Urinary bladder (tissue), 4 donors: ENCODE data around the gene GJA8. TPM values are rescaled to one million over a fixed set of nuclear protein-coding genes. Genes with fewer than 3 reads are reported as not detected.
"Not testable (repeated sequence)": the region's sequence is repeated elsewhere in the genome, so short reads cannot be mapped to it uniquely, and the experiment has no call there.

Experiments used
- DNase-seq: peaks from one replicate; pipeline ENCODE4 v3.0.0-alpha.2; 2015; ENCODE audit errors: extremely low spot score
- H3K27ac ChIP-seq: one replicate; pipeline ENCODE4 v1.5.1; 2013; ENCODE audit warnings: low read depth, mild to moderate bottlenecking, moderate library complexity
- H3K36me3 ChIP-seq: one replicate; pipeline ENCODE4 v1.6.1; 2013; ENCODE audit warnings: mild to moderate bottlenecking, moderate library complexity; ENCODE audit not compliant: insufficient read depth
- H3K4me1 ChIP-seq: one replicate; pipeline ENCODE4 v1.6.1; 2013; ENCODE audit warnings: mild to moderate bottlenecking, moderate library complexity; ENCODE audit not compliant: insufficient read depth
- H3K4me3 ChIP-seq: one replicate; pipeline ENCODE4 v1.5.1; 2013; ENCODE audit warnings: low read depth, low read length
- WGBS: extraction: QIAGEN DNeasy Blood & Tissue Kit; methylation state at CpG from one replicate; pipeline ENCODE4 v1.1.7; 2013; 5-methylcytosine and 5-hydroxymethylcytosine counted together
- polyA plus RNA-seq: library from polyadenylated mRNA; stranded (reverse); fragments of 200-250 nt; gene quantifications from one replicate; pipeline ENCODE4 v1.2.3, GENCODE V29; 2013
- total RNA-seq: library from RNA; depleted of rRNA; stranded (reverse); fragments of >200 nt; gene quantifications from one replicate; pipeline ENCODE4 v1.2.3, GENCODE V29; 2014
- donor health status: healthy with polysubstance abuse.
- donor health status: healthy.

GJA8 gene
- total RNA-seq, result not detected
- not detected for polyA plus RNA-seq

- H3K4me3 ChIP-seq, result no peak within 1 kb of the TSS
- no peak for DNase-seq
- H3K36me3 ChIP-seq, result no peaks in the 10 kb centered on the region
- 78% methylated on average over 7 of the region's 7 CpGs for WGBS
- no peak within 1 kb of the TSS for H3K27ac ChIP-seq
- H3K4me1 ChIP-seq, result no peaks in the 10 kb centered on the region
Observed at GRCh38 chr1:147902253-147902845, at the start of gene GJA8. Gene GJA8 (plus strand): TSS chr1:147902795. CDS start chr1:147907956, 5,161 bp downstream.

DNA sequence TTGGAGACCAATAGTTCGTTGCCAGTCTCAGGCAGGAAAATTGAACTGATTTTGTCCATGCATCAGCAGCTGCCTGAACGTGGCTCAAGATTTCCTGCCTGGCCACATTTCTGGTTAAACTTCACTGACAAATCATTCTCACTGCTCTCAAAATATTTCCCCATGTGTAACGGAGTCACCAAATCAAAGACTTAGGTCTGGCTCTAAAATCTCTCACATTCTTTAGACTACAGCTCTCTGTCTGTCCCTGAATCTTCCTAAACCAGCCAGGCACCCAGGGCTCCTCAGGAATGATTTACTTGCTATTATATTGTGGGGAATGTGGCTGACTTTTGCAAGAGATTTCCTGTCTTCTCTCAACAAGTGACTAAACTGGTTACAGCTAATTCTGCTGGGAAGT is 49.2 kb upstream of the GJA8 start:
- Histone ChIP-seq H3K4me1 (no peaks in the 10 kb centered on the region), H3K36me3 (no peaks in the 10 kb centered on the region), H3K4me3 (no peak overlapping the region), H3K27ac (no peak overlapping the region)
- DNase-seq, result no peak
- WGBS, result 29% methylated on average over 3 of the region's 3 CpGs

- DNase-seq, H3K4me1 ChIP-seq, H3K4me3 ChIP-seq, H3K36me3 ChIP-seq, H3K27ac ChIP-seq: not testable (repeated sequence)
- WGBS, result 58% methylated on average over 4 of the region's 4 CpGs
Observed at GRCh38 chr1:147854989-147855388, 47.6 kb upstream of the GJA8 start.

DNA sequence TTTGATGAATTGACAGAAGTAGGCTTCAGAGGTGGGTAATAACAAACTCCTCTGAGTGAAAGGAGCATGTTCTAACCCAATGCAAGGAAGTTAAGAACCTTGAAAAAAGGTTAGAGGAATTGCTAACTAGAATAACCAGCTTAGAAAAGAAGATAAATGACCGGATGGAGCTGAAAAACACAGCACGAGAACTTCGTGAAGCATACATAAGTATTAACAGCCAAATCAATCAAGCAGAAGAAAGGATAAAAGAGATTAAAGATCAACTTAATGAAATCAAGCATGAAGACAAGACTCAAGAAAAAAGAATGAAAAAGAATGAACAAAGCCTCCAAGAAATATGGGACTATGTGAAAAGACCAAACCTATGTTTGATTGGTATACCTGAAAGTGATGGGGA is 46.6 kb upstream of the GJA8 start:
- H3K4me3 ChIP-seq, DNase-seq, H3K36me3 ChIP-seq, H3K4me1 ChIP-seq, H3K27ac ChIP-seq: not testable (repeated sequence)
- 92% methylated on average over 3 of the region's 3 CpGs for WGBS

DNA sequence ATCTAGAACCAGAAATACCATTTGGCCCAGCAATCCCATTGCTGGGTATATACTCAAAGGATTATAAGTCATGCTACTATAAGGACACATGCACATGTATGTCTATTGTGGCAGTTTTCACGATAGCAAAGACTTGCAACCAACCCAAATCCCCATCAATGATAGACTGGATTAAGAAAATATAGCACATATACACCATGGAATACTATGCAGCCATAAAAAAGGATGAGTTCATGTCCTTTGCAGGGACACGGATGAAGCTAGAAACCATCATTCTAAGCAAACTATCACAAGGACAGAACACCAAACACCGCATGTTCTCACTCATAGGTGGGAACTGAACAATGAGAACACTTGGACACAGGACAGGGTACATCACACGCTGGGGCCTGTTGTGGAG is 35.4 kb upstream of the GJA8 start:
- not testable (repeated sequence) for H3K36me3 ChIP-seq, DNase-seq
- WGBS, result 93% methylated on average over 4 of the region's 4 CpGs

GRCh38 chr1:147878022-147878421 is 24.6 kb upstream of the GJA8 start:
- Histone ChIP-seq H3K4me3 (no peak overlapping the region), H3K36me3 (no peaks in the 10 kb centered on the region), H3K27ac (no peak overlapping the region), H3K4me1 (no peaks in the 10 kb centered on the region)
- WGBS, result 59% methylated on average over 4 of the region's 4 CpGs
- DNase-seq, result no peak

More for the DNA sequence above, 35.4 kb upstream of the GJA8 start:
- H3K27ac ChIP-seq, H3K4me1 ChIP-seq, H3K4me3 ChIP-seq: not testable (repeated sequence)

DNA sequence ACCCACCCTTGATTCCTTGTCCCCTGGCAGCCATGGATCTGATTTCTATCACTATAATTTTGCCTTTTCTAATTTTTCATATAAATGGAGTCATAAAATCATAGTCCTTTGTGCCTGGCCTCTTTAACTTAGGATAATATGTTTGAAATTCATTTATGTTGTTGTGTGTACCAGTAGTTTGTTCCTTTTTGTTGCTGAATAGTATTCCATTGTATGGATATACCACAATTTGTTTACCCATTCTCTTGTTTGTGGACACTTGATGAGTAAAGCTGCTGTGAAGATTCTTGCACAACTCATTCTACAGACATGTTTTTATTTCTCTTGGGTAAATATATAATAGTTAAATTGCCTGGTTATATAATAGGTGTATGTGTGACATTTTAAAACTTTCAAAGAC is 22.7 kb upstream of the GJA8 start:
- DNase-seq, result no peak
- no peak overlapping the region for H3K4me3 ChIP-seq
- H3K27ac ChIP-seq, result no peak overlapping the region
- H3K36me3 ChIP-seq, result no peaks in the 10 kb centered on the region
- no peaks in the 10 kb centered on the region for H3K4me1 ChIP-seq

DNA sequence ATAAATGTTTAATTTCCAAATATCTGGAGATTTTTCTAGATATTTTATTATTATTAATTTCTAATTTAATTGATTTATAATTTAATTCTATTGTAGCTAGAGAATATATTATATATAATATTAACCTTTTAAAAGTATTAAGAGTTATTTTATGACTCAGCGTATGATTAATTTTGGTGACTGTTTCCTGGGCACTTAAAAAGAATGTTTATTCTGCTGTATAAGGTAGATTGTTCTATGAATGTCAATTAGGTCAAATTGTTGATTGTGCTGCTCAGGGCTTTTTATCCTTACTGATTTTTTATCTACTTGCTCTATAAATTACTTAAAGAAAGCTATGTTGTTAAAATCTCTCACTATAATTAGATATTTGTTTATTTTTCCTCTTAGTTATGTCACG is 20.1 kb upstream of the GJA8 start:
- no peak overlapping the region for H3K4me3 ChIP-seq
- H3K4me1 ChIP-seq, result no peaks in the 10 kb centered on the region
- H3K27ac ChIP-seq, result no peak overlapping the region
- no peak for DNase-seq
- H3K36me3 ChIP-seq, result no peaks in the 10 kb centered on the region
- 67% methylated on average over 2 of the region's 2 CpGs for WGBS

DNA sequence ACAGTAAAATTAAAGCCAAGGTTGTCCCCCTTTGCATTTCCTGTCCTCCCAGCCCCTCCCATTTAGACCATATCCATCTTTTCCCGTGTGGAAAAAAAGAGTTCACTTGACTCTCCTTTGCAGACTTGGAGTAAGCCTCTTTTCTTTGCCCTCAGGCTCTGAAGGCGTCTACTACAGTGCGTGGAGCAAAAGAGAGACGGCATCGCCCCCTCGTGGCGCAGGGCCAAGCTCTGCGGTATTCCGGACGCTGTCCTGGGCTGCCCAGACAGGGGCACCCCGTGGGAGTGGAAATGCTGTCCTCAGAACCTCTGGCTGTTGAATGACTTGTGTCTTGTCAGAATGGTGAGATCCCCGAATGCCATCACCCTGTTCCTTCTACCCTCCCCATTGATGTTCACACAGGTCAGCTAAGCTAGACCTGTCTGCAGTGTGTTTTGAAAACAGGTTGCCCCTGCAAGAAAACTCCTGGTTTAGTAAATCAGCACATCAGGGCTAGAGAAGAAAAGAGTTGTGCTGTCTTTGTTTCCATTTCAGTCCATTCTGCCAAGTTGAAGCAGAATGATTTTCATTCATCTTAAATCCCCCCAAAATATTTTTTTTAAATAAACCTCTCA is 12.3 kb upstream of the GJA8 start:
- Histone ChIP-seq H3K36me3 (no peaks in the 10 kb centered on the region), H3K4me3 (no peak overlapping the region), H3K27ac (no peak overlapping the region), H3K4me1 (no peaks in the 10 kb centered on the region)
- 12% methylated on average over 12 of the region's 12 CpGs for WGBS
- DNase-seq, result no peak

GRCh38 chr1:147891088-147891487 is 11.5 kb upstream of the GJA8 start:
- DNase-seq, result no peak
- Histone ChIP-seq H3K4me3 (no peak overlapping the region), H3K4me1 (no peaks in the 10 kb centered on the region), H3K27ac (no peak overlapping the region), H3K36me3 (no peaks in the 10 kb centered on the region)
- WGBS, result 78% methylated on average over 5 of the region's 5 CpGs

GRCh38 chr1:147892216-147892615 is 10.4 kb upstream of the GJA8 start:
- no peak overlapping the region for H3K4me3 ChIP-seq
- no peak for DNase-seq
- H3K4me1 ChIP-seq, result no peaks in the 10 kb centered on the region
- 67% methylated on average over 5 of the region's 5 CpGs for WGBS
- H3K36me3 ChIP-seq, result no peaks in the 10 kb centered on the region
- H3K27ac ChIP-seq, result no peak overlapping the region

GRCh38 chr1:147892731-147893214 is 9.8 kb upstream of the GJA8 start:
- Histone ChIP-seq H3K27ac (no peak overlapping the region), H3K4me1 (no peaks in the 10 kb centered on the region), H3K36me3 (no peaks in the 10 kb centered on the region), H3K4me3 (no peak overlapping the region)
- 0% methylated on average over 1 of the region's 1 CpG for WGBS
- DNase-seq, result no peak

GRCh38 chr1:147895123-147895522 is 7.5 kb upstream of the GJA8 start:
- 53% methylated on average over 4 of the region's 4 CpGs for WGBS
- DNase-seq, result no peak
- Histone ChIP-seq H3K4me3 (no peak overlapping the region), H3K4me1 (no peaks in the 10 kb centered on the region), H3K36me3 (no peaks in the 10 kb centered on the region), H3K27ac (no peak overlapping the region)

DNA sequence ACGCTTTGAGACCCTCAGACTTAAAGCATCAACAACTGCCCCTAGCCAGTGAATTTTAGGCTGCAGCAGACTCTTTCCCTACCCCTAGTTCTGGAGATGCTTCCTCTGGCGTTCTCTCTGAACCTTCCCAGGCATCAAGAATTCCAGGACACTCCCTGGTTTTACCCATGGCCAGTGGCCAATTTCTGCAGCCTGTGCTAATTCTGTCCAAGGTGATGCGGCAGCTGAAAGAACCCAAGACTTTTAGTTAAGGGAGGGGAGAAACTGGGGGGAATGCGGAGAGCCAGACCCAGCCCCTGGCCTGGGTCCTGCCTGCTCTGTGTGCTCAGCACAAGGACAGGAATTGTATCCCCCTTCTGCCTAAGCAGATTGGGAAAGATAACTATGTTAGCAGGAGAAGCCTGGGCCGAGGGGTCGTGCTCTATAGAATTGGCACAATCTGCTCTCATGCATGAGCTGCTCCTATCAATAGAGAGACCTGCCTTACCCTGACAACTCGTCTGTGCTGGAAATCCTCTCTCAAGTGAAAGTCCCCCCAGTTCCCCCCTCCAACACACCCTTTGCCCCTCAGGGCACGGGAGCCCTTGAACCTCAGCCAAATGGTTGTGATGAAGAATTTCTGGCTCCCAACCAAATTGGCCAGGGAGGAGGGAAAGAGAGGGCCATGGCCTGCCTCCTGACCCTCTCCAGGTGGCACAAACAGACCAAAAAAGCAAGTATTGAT is 5.4 kb upstream of the GJA8 start:
- Histone ChIP-seq H3K27ac (no peak overlapping the region), H3K36me3 (no peaks in the 10 kb centered on the region), H3K4me1 (no peaks in the 10 kb centered on the region), H3K4me3 (no peak overlapping the region)
- DNase-seq, result no peak
- WGBS, result 47% methylated on average over 8 of the region's 8 CpGs
